HEK293T (cell line): ENCODE measurements around the gene GDI1.

Experiments used
- BHLHE40 ChIP-seq: fragments of 450-650 bp; IDR thresholded peaks from 2 replicates; pipeline ENCODE4 v1.6.1; 2016; ENCODE audit warnings: mild to moderate bottlenecking, moderate library complexity, borderline replicate concordance
- CTBP1 ChIP-seq: fragments of 450-650 bp; IDR thresholded peaks from 2 replicates; pipeline ENCODE4 v1.6.1; 2016; ENCODE audit warnings: borderline replicate concordance
- ELF4 ChIP-seq: fragments of 450-650 bp; IDR thresholded peaks from 2 replicates; pipeline ENCODE4 v1.6.1; 2017; ENCODE audit warnings: antibody characterized with exemption
- FOXA1 ChIP-seq: fragments of 450-650 bp; IDR thresholded peaks from 2 replicates; pipeline ENCODE4 v1.6.1; 2016; ENCODE audit warnings: mild to moderate bottlenecking
- FOXM1 ChIP-seq: fragments of 450-650 bp; IDR thresholded peaks from 2 replicates; pipeline ENCODE4 v1.6.1; 2017; ENCODE audit warnings: mild to moderate bottlenecking, borderline replicate concordance
- L3MBTL2 ChIP-seq: fragments of 450-650 bp; conservative IDR thresholded peaks from 2 replicates; pipeline ENCODE4 v1.6.1; 2016; ENCODE audit warnings: mild to moderate bottlenecking
- LEF1 ChIP-seq: fragments of 450-650 bp; IDR thresholded peaks from 2 replicates; pipeline ENCODE4 v1.6.1; 2017; ENCODE audit warnings: mild to moderate bottlenecking, borderline replicate concordance
- NFRKB ChIP-seq: fragments of 450-650 bp; IDR thresholded peaks from 2 replicates; pipeline ENCODE4 v1.6.1; 2016; ENCODE audit warnings: mild to moderate bottlenecking, moderate library complexity
- SUZ12 ChIP-seq: fragments of 450-650 bp; IDR thresholded peaks from 2 replicates; pipeline ENCODE4 v1.6.1; 2016; ENCODE audit warnings: mild to moderate bottlenecking
- TARDBP ChIP-seq: fragments of 450-650 bp; IDR thresholded peaks from 2 replicates; pipeline ENCODE4 v1.6.1; 2016
- ZNF384 ChIP-seq: fragments of 450-650 bp; IDR thresholded peaks from 2 replicates; pipeline ENCODE4 v1.6.1; 2016

DNA sequence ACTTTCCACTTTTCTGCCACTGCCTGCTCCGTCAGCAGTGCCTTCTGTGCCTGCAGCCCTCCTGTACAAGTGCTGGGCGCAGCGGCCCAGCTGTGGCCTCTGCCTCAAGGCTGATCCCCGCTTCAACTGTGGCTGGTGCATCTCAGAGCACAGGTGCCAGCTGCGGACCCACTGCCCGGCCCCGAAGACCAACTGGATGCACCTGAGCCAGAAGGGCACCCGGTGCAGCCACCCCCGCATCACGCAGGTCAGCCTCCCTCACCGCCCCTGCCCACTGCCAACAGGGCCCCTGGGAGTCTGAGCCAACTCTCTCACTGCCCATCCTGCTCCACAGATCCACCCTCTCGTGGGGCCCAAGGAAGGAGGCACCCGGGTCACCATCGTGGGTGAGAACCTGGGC lies 28.6 kb downstream of the GDI1 start:
- TF ChIP-seq SUZ12 (no peak), L3MBTL2 (no peak), ZNF384 (no peak), FOXA1 (no peak), LEF1 (no peak), ELF4 (no peak), TARDBP (no peak), FOXM1 (no peak), CTBP1 (no peak), BHLHE40 (no peak), NFRKB (no peak)
